HAP-1 (cell line): ENCODE results near the gene PACSIN1.

Experiments used
- DNase-seq, 2 experiments: peaks; one replicate each; pipeline ENCODE4 v3.0.0-alpha.2; 2016 to 2020; ENCODE audit warnings: low spot score in 2 of 2
- H3K27me3 ChIP-seq: fragments of 250-450 bp; sonication (Bioruptor Pico); 2 replicates; pipeline ENCODE4 v1.5.1; 2020; ENCODE audit warnings: low read depth, mild to moderate bottlenecking, moderate library complexity
- H3K36me3 ChIP-seq: fragments of 250-450 bp; sonication (Bioruptor Pico); replicated peaks from 2 replicates; pipeline ENCODE4 v1.5.1; 2020; ENCODE audit warnings: mild to moderate bottlenecking
- H3K4me1 ChIP-seq: fragments of 250-450 bp; sonication (Bioruptor Pico); 2 replicates; pipeline ENCODE4 v1.5.1; 2020; ENCODE audit warnings: mild to moderate bottlenecking
- H3K4me3 ChIP-seq: fragments of 250-450 bp; sonication (Bioruptor Pico); 2 replicates; pipeline ENCODE4 v1.5.1; 2020; ENCODE audit warnings: mild to moderate bottlenecking, moderate library complexity
- H3K9me3 ChIP-seq: fragments of 250-450 bp; sonication (Bioruptor Pico); 2 replicates; pipeline ENCODE4 v1.5.1; 2020; ENCODE audit warnings: mild to moderate bottlenecking, moderate library complexity
- in situ Hi-C: fragments of 300-500 bp; cut with MboI; formaldehyde crosslinking; loops from 3 replicates; pipeline ENCODE4 v1.14.3; 2020; ENCODE audit warnings: low sequenced_read_pairs, inconsistent platforms, mixed read lengths

The PACSIN1 gene

DNA sequence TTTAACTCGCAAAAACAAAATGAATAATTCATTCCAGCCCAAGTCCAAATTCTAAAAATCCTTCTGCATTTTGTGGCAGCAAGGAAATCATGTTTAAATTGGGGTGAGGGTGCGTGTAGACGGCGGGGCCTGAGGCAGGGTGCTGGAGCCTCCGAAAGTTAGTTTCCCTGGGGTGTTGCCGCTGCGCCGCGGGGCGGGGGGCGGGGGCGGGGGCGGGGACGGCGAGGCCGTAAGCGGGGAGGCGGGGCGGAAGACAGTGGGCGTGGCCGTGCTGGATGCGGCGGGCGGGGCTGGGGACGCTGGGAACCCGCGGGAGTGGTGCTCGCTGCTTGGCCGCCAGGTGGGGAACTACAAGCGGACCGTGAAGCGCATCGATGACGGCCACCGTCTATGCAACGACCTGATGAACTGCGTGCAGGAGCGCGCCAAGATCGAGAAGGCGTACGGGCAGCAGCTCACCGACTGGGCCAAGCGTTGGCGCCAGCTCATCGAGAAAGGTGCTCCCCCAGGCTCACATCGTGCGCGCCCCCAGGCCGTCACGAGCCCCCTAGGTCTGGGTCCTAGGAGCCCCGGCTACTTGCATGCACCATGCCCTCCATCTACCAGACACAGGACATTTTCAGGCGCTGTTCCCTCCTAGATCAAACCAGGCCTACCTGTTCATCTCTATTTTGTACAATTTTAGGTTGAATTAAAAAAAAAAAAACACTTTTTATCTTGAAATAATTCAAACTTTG lies 61.3 kb downstream of the PACSIN1 start:
- Histone ChIP-seq H3K27me3 (no peaks in the 10 kb centered on the region), H3K4me1 (peaks cover 9% of the 10 kb centered on the region), H3K4me3 (peak overlapping the region; percentile 22), H3K36me3 (no peaks in the 10 kb centered on the region), H3K9me3 (no peaks in the 10 kb centered on the region)
- DNase-seq: peak; percentile 93 to 98
- in situ Hi-C loops: no loop called here

- Histone ChIP-seq H3K4me3 (no peak overlapping the region; the same call in 1 of the 2 replicates), H3K4me1 (peaks cover 9% of the 10 kb centered on the region), H3K27me3 (no peaks in the 10 kb centered on the region), H3K9me3 (no peaks in the 10 kb centered on the region), H3K36me3 (no peaks in the 10 kb centered on the region)
- DNase-seq: peak; percentile 58 to 79
- in situ Hi-C loops: no loop called here
Observed at GRCh38 chr6:34527751-34528670, 62.1 kb downstream of the PACSIN1 start.

- H3K4me3 ChIP-seq: no peak overlapping the region
- H3K27me3 ChIP-seq: no peaks in the 10 kb centered on the region
- in situ Hi-C loops: no loop called here
- H3K4me1 ChIP-seq: peaks cover 9% of the 10 kb centered on the region
- H3K36me3 ChIP-seq: no peaks in the 10 kb centered on the region
- H3K9me3 ChIP-seq: no peaks in the 10 kb centered on the region
- no peak for DNase-seq
Observed at GRCh38 chr6:34528996-34529664, 63.3 kb downstream of the PACSIN1 start.

- Histone ChIP-seq H3K27me3 (no peaks in the 10 kb centered on the region), H3K4me3 (no peak overlapping the region), H3K4me1 (peaks cover 9% of the 10 kb centered on the region), H3K9me3 (no peaks in the 10 kb centered on the region), H3K36me3 (no peaks in the 10 kb centered on the region)
- in situ Hi-C loops: no loop called here
- no peak for DNase-seq
Observed at GRCh38 chr6:34529665-34530327, 63.9 kb downstream of the PACSIN1 start.

DNA sequence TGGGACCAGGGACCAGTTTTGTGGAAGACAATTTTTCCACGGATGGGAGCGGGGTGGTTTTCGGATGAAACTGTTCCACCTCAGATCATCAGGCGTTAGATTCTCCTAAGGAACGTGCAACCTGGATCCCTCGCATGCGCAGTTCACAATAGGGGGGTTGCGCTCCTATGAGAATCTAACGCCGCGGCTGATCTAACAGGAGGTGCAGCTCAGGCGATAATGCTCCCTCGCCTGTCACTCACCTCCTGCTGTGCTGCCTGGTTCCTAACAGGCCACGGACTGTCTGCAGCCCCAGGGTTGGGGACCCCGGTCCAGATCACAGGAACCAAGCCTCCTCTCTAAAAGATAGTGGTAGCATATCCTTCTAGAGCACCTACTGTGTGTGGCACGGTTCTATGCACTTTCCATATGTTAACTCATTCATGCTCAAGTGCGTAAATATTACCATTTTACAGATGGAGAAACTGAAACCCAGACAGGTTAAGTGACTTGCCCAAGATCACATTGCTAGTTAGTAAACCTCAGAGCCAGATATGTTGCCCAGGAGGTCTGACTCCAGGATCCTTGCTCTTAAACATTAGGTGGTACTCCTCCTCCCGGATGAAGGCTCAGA lies 65.0 kb downstream of the PACSIN1 start:
- no peak for DNase-seq
- in situ Hi-C loops: no loop called here
- no peaks in the 10 kb centered on the region for H3K9me3 ChIP-seq
- H3K4me1 ChIP-seq: peaks cover 9% of the 10 kb centered on the region
- no peaks in the 10 kb centered on the region for H3K27me3 ChIP-seq
- no peak overlapping the region for H3K4me3 ChIP-seq
- no peaks in the 10 kb centered on the region for H3K36me3 ChIP-seq

DNA sequence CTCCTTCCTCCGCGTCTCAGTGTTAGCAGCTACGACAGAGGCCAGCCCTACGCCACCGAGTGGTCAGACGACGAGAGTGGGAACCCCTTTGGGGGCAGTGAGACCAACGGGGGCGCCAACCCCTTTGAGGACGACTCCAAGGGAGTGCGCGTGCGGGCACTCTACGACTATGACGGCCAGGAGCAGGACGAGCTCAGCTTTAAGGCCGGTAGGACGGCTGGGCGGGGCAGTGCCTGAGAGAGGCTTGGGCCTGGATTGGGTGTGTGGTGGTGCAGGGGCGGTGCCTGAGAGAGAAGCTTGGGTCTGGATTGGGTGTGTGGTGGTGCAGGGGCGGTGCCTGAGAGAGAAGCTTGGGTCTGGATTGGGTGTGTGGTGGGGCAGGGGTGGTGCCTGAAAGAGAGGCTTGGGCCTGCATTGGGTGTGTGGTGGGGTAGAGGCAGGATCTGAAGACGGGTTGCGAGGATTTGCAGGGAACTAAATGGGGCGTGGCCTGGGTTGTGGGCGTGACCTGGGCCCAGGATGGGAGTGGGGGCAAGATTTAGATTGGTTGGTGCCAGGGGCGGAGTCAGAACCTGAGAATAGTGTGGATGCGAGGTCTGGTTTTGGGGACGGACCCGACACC lies 65.8 kb downstream of the PACSIN1 start:
- Histone ChIP-seq H3K36me3 (no peaks in the 10 kb centered on the region), H3K9me3 (no peaks in the 10 kb centered on the region), H3K27me3 (no peaks in the 10 kb centered on the region), H3K4me1 (peaks cover 9% of the 10 kb centered on the region), H3K4me3 (no peak overlapping the region)
- peak in 1 of 2 experiments; percentile 44 for DNase-seq
- in situ Hi-C loops: no loop called here

DNA sequence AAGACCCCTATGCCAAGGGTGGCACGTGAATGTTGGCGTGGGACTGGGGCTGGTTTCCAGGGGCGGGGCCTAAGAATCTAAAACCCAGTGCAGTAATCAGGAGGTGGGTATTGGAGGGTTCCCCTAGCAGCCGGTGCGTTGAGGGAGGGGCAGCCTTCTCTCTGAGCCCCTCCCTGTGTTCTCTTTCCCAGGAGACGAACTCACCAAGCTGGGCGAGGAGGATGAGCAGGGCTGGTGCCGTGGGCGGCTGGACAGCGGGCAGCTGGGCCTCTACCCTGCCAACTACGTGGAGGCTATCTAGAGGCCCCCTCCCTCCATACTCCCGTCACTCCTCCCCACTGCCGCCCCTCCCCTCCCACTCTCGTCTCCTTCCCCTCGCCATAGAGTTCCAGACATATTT lies 66.4 kb downstream of the PACSIN1 start:
- Histone ChIP-seq H3K9me3 (no peaks in the 10 kb centered on the region), H3K36me3 (no peaks in the 10 kb centered on the region), H3K4me3 (no peak overlapping the region), H3K4me1 (peaks cover 9% of the 10 kb centered on the region), H3K27me3 (no peaks in the 10 kb centered on the region)
- DNase-seq: no peak
- in situ Hi-C loops: no loop called here

GRCh38 chr6:34534146-34534545 lies 68.3 kb downstream of the PACSIN1 start:
- Histone ChIP-seq H3K36me3 (no peaks in the 10 kb centered on the region), H3K27me3 (no peaks in the 10 kb centered on the region), H3K4me3 (no peak overlapping the region), H3K9me3 (no peaks in the 10 kb centered on the region), H3K4me1 (no peaks in the 10 kb centered on the region)
- in situ Hi-C loops: no loop called here
- DNase-seq: no peak

- Histone ChIP-seq H3K4me1 (no peaks in the 10 kb centered on the region), H3K4me3 (no peak overlapping the region), H3K36me3 (no peaks in the 10 kb centered on the region), H3K9me3 (no peaks in the 10 kb centered on the region), H3K27me3 (no peaks in the 10 kb centered on the region)
- DNase-seq: no peak
- in situ Hi-C loops: no loop called here
Observed at GRCh38 chr6:34534656-34535055, 68.8 kb downstream of the PACSIN1 start.

- no peaks in the 10 kb centered on the region for H3K4me1 ChIP-seq
- H3K36me3 ChIP-seq: no peaks in the 10 kb centered on the region
- no peaks in the 10 kb centered on the region for H3K27me3 ChIP-seq
- in situ Hi-C loops: no loop called here
- H3K4me3 ChIP-seq: no peak overlapping the region
- no peaks in the 10 kb centered on the region for H3K9me3 ChIP-seq
- no peak for DNase-seq
Observed at GRCh38 chr6:34535199-34535598, 69.3 kb downstream of the PACSIN1 start.

GRCh38 chr6:34535646-34536045 lies 69.8 kb downstream of the PACSIN1 start:
- no peaks in the 10 kb centered on the region for H3K9me3 ChIP-seq
- no peak for DNase-seq
- no peaks in the 10 kb centered on the region for H3K36me3 ChIP-seq
- no peak overlapping the region for H3K4me3 ChIP-seq
- in situ Hi-C loops: no loop called here
- no peaks in the 10 kb centered on the region for H3K27me3 ChIP-seq
- no peaks in the 10 kb centered on the region for H3K4me1 ChIP-seq

DNA sequence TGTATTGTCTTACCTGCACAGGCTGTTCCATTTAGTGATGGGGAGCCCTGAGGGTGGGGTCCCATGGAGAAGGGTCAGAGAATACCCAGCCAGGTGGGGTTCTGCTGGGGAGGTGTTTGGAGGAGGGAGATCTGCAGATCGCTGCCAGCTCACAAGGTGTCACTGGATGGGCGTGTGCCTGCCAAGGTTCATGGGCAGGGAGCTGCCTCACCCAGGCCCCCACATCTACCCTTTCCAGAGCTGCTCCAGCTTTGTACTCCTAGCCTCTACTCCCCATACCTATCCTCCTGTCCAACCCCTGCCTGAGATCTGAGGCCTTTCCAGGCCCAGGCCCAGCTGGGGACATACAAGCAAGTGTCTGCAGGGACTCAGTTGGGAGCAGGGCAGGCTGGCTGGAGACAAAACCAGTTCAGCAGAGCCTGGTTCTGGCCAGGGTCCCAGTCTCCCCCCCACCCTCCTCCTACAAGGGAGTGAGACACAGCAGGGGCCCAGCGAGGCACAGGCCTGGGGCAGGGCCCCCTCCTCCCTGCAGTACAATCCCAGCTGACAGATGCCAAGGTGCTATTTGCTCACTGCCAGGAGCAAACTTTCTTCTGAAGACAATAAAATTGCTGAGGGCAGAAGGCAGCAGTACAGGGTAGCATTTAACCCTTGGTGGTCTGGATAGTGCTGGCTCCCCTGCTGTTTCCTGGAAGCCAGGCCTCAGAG lies 70.5 kb downstream of the PACSIN1 start:
- no peaks in the 10 kb centered on the region for H3K27me3 ChIP-seq
- no peaks in the 10 kb centered on the region for H3K4me1 ChIP-seq
- no peaks in the 10 kb centered on the region for H3K36me3 ChIP-seq
- no peaks in the 10 kb centered on the region for H3K9me3 ChIP-seq
- DNase-seq: no peak
- H3K4me3 ChIP-seq: no peak overlapping the region
- in situ Hi-C loops: no loop called here
